GM19099 (cell line): ENCODE results near the gene PPM1L.

ENCODE experiments used
- POLR2A ChIP-seq: IDR thresholded peaks from 3 replicates; pipeline ENCODE4 v1.6.1; 2011; ENCODE audit warnings: low read depth; ENCODE audit not compliant: insufficient read length; ENCODE audit errors: extremely low read depth

Gene PPM1L

DNA sequence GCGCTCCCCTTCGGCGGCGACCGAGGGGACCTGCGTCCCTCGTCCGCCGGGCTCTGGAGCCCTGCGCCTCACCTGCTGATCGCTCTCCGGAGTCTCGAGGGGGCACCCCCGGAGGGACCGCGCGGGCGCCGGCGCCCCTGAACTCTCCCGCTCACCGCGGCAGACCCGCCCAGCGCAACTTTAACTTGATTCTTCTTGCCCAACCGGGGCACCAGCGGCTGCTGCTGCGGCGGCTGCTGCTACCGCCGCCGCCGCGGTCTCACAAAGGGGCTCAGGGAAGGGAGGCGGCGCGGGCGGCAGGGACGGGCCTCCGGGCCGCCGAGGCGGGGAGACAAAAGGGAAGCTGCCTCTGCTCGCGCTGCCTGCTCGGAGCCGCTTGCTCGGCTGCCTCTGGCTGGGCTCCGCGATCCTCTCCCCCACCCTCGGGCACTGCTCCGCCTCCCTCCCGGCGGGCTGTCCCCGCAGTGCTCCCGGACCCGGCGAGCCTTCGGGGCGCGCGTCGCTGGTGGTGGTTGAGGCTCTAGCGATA is at the start of gene PPM1L:
TSS of gene PPM1L (plus strand) at position 456 of the 529 bp plus-strand sequence.
- TF ChIP-seq POLR2A, result no peak

DNA sequence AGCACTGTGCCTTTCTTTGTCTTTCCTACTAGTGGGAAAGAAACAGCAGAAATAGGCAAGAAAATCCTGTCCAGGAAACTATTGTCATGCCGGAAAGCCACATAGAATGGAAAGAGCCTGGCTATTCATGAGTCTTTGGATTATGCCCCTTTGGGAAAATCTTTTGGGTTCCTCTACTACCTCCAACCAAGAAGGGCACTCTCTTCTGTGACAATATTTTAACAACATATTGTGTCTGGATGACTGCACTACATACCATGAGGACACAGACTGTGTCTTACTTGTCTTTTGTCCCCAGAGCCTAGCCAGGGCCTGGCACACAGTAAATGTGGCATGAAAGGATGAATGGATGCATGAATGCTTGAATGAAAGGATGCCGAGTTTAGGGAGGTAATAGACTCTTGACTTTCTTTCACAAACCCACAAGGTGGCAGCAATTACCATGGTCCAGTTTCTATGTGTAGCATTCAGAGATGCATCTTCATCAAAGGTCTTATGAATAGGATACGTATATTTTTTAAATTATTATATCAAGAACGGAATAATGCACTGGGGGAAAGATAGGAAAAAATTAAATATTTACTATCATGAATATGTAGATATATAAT is 48.7 kb upstream of the PPM1L start:
- no peak for TF ChIP-seq POLR2A

DNA sequence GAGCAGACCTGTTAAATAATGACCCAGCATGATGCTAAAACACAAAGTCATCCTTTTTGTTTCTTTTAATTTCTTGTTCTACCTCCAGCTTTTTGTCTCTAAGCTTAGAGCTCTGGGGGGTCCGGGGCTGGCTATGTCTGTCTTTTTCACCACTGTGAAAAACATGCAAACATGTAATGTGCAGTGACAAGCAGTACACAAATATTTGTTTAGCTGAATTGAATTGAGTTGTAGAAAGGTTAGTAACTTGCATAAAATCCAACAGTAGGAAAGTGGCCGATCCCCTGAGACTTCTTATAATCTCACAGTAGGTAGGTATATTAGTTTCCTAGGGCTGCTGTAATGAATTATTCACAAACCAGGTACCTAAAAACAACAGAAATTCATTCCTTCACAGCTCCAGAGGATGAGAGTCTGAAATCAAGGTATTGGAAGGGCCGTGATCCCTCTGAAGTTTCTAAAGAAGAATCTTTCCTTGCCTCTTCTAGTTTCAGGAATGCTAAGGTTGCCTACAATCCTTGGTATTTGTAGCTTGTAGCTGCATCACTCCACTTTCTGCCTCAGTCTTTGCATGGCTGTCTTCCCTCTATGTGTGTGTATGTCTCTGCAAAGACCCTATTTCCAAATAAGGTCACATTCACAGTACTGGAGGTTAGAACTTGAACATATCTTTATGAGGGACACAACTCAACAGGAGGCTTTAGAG is 46.4 kb upstream of the PPM1L start:
- no peak for TF ChIP-seq POLR2A

DNA sequence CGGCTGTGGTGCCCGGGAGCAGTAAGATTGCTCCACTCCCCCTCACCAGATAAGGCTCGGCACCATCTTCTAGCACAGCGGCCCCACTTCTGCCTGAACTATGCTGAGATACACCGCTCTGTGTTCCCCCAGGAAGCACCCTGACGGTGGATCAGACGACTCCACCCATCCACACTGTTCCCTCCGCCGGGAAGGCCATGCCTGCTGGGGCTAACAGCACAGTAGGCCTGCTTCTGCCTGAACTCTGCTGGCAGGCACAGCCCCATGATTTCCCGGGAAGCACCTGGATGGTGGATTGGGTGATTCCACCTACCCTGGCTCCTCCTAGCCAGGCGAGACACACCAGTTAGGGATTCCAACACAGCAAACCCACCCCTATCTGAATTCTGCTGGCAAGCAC is 36.3 kb upstream of the PPM1L start:
- TF ChIP-seq POLR2A, result no peak

DNA sequence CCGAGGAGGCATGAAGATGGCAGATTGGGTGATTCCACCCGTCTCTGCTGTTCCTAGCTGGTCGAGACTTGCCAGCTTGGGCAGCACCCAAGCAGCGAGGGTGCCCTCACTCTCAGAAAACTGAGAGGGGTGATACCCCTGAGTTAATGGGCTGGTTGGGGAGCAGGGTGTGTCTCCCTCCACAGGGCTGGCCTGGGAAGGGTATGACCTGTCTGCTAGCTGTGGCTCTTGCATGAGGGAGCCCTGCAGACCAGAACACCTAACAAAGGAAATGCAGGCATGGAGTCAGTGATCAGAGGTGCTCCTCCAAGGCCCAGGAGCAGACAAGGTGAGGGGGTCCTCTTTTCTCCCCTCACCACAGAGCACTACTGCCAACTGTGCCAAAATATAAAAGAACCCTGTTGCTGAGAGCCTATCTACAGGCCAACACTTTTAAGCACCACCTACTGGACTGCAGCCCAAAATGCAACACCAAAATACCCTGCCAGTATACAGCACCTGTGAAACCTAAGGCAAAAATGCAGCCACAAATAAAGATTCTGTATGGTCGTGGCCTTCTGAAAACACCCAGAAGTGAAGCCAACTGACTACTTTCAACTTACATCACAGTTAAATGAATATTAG is 35.8 kb upstream of the PPM1L start:
- TF ChIP-seq POLR2A, result no peak

DNA sequence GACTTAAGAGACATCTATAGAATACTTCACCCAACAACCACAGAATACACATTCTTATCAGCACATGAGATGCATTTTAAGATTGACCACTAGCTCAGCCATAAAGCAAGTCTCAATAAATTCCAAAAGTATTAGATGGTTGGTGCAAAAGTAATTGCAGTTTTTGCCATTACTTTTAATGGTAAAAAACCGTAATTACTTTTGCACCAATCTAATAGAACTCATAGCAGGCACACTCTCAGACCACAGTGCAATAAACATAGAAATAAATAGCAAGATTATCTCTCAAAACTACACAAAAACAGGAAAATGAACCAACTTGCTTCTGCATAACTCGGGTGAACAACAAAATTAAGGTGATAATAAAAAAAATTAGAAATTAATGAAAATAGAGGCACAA is 33.7 kb upstream of the PPM1L start:
- TF ChIP-seq POLR2A, result no peak

DNA sequence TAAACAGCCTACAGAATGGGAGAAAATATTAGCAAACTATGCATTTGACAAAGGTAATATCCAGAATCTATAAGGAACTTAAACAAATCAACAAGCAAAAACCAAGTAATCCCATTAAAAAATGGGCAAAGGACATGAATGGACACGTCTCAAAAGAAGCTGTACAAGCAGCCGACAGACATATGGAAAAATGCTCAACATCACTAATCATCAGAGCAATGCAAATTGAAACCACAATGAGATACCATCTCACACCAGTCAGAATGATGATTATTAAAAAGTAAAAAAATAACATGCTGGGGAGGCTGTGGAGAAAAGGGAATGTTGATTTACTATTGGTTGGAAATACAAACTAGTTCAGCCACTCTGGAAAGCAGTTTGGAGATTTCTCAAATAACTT is 30.7 kb upstream of the PPM1L start:
- TF ChIP-seq POLR2A, result no peak

DNA sequence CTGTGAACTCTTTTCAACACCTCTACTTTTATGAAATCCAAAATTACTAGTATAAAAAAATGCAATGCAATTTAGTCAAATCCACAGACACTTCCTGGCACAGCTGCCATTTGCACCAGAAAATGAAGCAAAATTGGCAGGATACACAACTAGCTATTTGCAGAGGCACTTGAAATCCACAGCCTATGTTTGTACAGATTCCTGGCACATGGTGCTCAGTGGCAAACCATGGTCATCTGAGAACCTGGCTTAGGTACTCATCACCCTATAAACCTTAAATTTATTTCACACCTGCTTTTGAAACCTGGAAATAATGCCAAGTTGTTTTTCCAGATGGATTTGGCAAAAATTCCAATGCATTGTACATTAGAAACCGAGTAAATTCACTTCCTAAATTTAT is 20.2 kb upstream of the PPM1L start:
- no peak for TF ChIP-seq POLR2A

DNA sequence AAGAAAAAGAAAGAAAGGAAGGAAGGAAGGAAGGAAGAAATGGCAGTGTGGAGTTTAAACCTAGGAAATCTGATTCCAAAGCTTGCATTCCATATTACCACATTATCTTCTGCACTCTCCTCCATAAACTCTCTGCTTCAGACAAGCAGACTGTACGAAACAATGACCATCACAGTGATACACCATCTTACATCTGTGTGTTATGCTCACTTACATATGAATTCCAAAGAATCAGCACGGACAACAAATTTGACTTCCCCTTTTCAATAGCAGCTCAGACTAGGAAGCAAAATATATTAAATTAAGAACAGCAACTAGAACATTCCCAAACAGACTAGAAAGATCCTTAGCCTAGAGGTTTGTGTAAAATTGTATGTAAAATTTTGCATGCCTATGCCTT is 18.0 kb upstream of the PPM1L start:
- no peak for TF ChIP-seq POLR2A

DNA sequence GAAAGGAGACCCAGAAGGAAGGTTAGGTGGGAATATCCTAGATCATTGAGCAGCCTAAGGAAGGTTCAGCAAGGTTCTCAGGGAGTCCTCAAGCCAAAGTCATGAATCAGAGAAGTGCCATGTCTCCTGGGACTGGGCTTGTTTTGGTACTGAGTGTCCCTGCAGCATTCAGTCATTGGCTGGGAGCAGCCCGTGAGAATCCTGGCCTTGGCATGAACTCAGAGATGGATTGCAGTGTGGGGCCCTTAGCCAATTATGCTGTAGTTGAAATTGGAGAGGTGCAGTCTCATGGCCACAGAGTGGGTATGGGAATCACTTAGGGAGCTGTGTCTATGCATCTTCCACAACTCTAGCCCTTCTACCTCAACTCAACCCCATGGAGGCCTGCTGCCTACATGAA is 17.0 kb upstream of the PPM1L start:
- no peak for TF ChIP-seq POLR2A

DNA sequence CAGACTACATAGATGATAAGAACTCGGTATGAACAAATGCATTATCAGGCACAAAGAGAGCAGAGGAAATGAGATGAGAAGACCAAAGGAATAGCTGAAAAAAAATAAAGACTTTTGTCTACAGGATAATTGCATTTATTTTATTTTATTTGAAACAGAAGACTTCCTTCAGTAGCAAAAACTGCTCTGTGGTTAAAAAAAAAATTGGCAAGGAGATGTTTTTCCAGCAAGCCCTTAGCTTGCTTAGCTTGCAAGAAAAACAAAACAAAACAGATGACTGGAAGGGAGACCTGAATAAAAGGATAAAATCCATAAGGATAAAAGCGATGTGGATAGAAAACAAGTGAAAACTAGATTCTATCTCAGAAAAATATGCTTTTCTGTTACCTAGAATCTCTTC is 9.1 kb upstream of the PPM1L start:
- no peak for TF ChIP-seq POLR2A

DNA sequence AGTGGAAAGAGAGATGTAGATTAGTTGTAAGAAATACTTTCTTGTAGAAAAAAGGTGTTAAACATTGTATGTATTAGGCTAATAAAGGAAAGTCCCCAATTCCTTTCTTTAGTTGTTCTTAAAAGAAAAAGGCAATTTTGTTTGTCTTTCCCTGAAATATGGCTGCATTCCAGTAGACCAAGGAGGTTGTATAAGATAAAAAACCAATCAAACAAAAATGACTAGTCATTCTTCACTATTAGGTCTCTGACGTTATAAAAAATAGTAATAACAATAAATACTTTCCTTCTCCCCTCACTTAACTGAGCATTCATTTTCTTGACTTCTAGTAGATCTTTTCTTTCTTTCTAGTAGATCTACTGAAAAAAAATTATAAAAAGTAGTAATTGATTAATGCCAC is 8.6 kb upstream of the PPM1L start:
- no peak for TF ChIP-seq POLR2A

DNA sequence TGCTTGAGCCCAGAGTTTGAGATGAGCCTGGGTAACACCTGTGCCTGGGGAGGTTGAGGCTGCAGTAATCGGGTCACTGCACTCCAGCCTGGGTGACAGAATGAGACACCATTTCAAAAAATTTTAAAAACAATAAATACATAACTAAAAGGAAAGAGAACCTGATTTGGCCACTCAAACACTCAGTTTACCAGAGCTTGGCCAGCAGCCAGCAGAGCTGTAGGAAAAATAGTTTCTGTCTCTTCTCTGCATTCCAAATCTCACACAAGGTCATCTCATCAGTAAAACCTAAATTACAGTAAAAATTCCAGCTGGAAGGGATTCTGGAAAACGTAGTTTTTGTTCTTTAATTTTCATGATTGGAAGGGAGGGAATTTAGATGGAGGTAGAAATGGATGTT is 7.8 kb upstream of the PPM1L start:
- no peak for TF ChIP-seq POLR2A

DNA sequence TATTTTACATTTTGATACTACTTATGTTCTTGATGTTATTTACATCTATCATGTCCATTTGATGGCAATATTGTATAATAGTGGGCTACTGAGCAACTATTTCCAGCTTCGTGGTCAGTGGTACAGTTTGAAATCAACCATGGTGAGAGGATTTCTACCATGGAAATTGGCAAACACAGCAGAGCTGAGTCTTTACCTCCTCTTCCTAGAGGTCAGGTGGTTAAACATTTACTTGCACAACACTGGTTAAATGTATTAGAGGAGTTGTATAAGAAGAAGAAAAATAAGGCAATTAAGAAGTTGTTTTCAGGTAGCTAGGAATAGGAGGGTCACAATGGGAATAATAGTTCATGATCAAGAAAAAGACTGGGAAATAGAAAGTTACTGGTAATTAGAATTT is 7.2 kb upstream of the PPM1L start:
- TF ChIP-seq POLR2A, result no peak

DNA sequence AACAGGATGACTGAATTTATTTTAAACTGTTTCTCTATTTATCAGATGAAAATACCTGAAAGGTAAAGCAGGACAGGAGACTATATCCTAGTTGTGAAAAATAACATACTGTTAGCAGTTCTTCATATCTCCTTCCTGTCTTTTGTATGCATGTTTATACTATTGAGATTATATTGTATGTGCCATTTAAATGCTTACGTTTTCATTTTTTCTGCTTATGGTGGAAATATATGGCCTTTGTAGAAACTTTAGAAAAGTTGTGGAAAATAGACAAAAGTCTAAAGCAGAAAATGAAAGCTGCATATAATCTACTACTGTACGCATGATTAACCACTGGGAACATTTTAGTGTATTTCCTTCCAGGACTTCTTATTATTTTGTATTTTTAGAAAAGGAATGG is 2.1 kb upstream of the PPM1L start:
- no peak for TF ChIP-seq POLR2A

DNA sequence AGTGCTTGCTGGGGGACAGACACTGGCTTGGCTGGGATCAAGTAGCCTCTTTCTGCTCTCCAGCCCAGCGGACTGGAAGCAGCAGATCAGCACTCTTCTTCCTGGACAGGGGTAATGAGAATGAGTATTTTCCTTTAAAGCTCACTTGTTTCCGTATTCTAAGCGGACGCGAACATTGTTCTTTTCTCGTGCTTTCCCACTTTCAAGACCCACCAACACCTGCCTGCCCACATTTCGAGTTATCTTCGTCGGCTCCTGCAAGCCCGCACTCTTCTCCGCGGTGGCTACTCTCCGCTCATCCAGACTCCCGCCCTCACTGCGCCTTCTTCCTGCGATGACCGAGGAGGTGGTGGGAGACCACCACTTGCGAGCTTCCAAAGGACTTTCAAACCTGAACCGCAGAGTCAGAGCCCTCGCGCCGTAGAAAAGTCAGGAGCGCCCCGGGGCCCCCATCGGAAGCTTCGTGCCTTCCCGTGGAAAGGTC is 1.6 kb upstream of the PPM1L start:
- TF ChIP-seq POLR2A, result no peak
